Panc1 (cell line): Measurements from ENCODE around the gene RIC8B. TPM values are rescaled to one million over a fixed set of nuclear protein-coding genes. Genes with fewer than 3 reads are reported as not detected.

Experiments used
- ATAC-seq: fragments of 200-7000 bp; cut with Tn5 transposase; 2 replicates; pipeline ENCODE4 v1.9.1; 2020; ENCODE audit warnings: mild to moderate bottlenecking, moderate library complexity
- BruUV-seq: library from RNA; stranded (reverse); fragments of 400-500 nt; replicated peaks from 2 replicates; lab custom pipeline; 2021; lab: Mats Ljungman, UMichigan
- CTCF ChIA-PET: fragments of 300-600 bp; sonication (Branson Sonifier 250); formaldehyde crosslinking; loops from one replicate; lab custom pipeline; 2022; ENCODE audit warnings: antibody characterized with exemption; lab: Charles Lee
- POLR2A ChIA-PET: fragments of 300-600 bp; sonication (Branson Sonifier 250); formaldehyde crosslinking; loops from one replicate; lab custom pipeline; 2022; ENCODE audit warnings: antibody characterized with exemption; lab: Charles Lee
- DNase-seq: peaks from one replicate; pipeline ENCODE4 v3.0.0-alpha.2; 2010; ENCODE audit warnings: low read depth, low spot score
- H3K27ac ChIP-seq: 2 replicates; pipeline ENCODE4 v1.5.1; 2011; ENCODE audit warnings: mild to moderate bottlenecking, low read length, inconsistent platforms
- H3K27me3 ChIP-seq: fragments of 200-500 bp; sonication (Bioruptor generic); 2 replicates; pipeline ENCODE4 v1.6.0; 2014; ENCODE audit warnings: low read length, inconsistent platforms; ENCODE audit not compliant: control insufficient read depth, insufficient read depth
- H3K36me3 ChIP-seq: fragments of 200-500 bp; sonication (Bioruptor generic); 2 replicates; pipeline ENCODE4 v1.5.1; 2014; ENCODE audit warnings: inconsistent platforms, mild to moderate bottlenecking, low read length, moderate library complexity; ENCODE audit not compliant: control insufficient read depth, insufficient read depth
- H3K4me1 ChIP-seq: 2 replicates; pipeline ENCODE4 v1.5.1; 2011; ENCODE audit warnings: inconsistent platforms, mild to moderate bottlenecking, low read length, moderate library complexity; ENCODE audit not compliant: control insufficient read depth, insufficient read depth
- H3K4me3 ChIP-seq, 2 experiments: 2 replicates each; pipeline ENCODE4 v1.5.1; 2011 to 2012; ENCODE audit warnings: low read depth in 2 of 2, low read length in 2 of 2, mild to moderate bottlenecking in 2 of 2, inconsistent platforms in 1 of 2, moderate library complexity in 1 of 2
- H3K9me3 ChIP-seq: fragments of 200-500 bp; sonication (Bioruptor generic); 2 replicates; pipeline ENCODE4 v1.5.1; 2014; ENCODE audit warnings: low read depth, mild to moderate bottlenecking, inconsistent platforms, low read length, moderate library complexity; ENCODE audit not compliant: control insufficient read depth, insufficient read depth
- CTCF ChIP-seq: fragments of 450-650 bp; IDR thresholded peaks from 2 replicates; pipeline ENCODE4 v1.5.1; 2017; ENCODE audit warnings: mild to moderate bottlenecking
- POLR2AphosphoS5 ChIP-seq: IDR thresholded peaks from 2 replicates; pipeline ENCODE4 v1.6.1; 2012; ENCODE audit warnings: mild to moderate bottlenecking, low read depth, low read length, moderate library complexity
- REST ChIP-seq, 2 experiments: IDR thresholded peaks; 2 replicates each; pipeline ENCODE4 v1.6.1; 2011 to 2012; ENCODE audit warnings: low read depth in 2 of 2, control low read depth in 1 of 2, low read length in 1 of 2, mild to moderate bottlenecking in 1 of 2, moderate library complexity in 1 of 2; ENCODE audit not compliant: insufficient read depth in 1 of 2
- SIN3A ChIP-seq: IDR thresholded peaks from 2 replicates; pipeline ENCODE4 v1.6.1; 2012; ENCODE audit warnings: low read depth, mild to moderate bottlenecking, low read length, moderate library complexity, borderline replicate concordance; ENCODE audit not compliant: insufficient read depth
- TCF7L2 ChIP-seq: IDR thresholded peaks from 2 replicates; pipeline ENCODE4 v1.6.1; 2011; ENCODE audit warnings: mild to moderate bottlenecking, low read depth, low read length, inconsistent platforms
- in situ Hi-C: cut with HindIII; loops from 2 replicates; pipeline ENCODE4 v1.10.0; 2016; ENCODE audit warnings: low sequenced_read_pairs, low pct_unique_long_range_greater_than_20kb
- intact Hi-C: fragments of 100-400 bp; cut with micrococcal nuclease; formaldehyde crosslinking; loops from one replicate; pipeline ENCODE4 v1.10.0; 2022; ENCODE audit not compliant: unreplicated experiment
- total RNA-seq: library from RNA; stranded (reverse); gene quantifications from one replicate; pipeline ENCODE4 v1.2.1, GENCODE V29; 2021; ENCODE audit not compliant: unreplicated experiment

RIC8B gene
- total RNA-seq, 1 experiment from 2014 or later: 16.1 TPM

GRCh38 chr12:106888348-106888970 lies 114.0 kb downstream of the RIC8B start:
- peaks cover 2% of the 10 kb centered on the region for H3K36me3 ChIP-seq
- H3K27me3 ChIP-seq: no peaks in the 10 kb centered on the region
- ATAC-seq (no peak), DNase-seq (no peak)
- H3K27ac ChIP-seq: no peak overlapping the region
- in situ Hi-C loops (no loop called here), intact Hi-C loops (no loop called here)
- H3K4me1 ChIP-seq: no peaks in the 10 kb centered on the region
- BruUV-seq: no TSS peak
- POLR2A ChIA-PET: no interaction called here
- TF ChIP-seq CTCF (no peak), TCF7L2 (no peak), SIN3A (no peak), REST (IDR thresholded peaks at IDR 0.05; ENCODE audit: insufficient read depth in 1 of 2, low read depth in 2 of 2, low read length in 1 of 2) (no peak), POLR2AphosphoS5 (no peak)
- CTCF ChIA-PET: no interaction called here
- no peaks in the 10 kb centered on the region for H3K9me3 ChIP-seq
- no peak overlapping the region for H3K4me3 ChIP-seq

GRCh38 chr12:106889326-106889725 lies 114.8 kb downstream of the RIC8B start:
- ATAC-seq (no peak), DNase-seq (no peak)
- in situ Hi-C loops: no loop called here
- intact Hi-C loops: no loop called here
- CTCF ChIA-PET: no interaction called here
- Histone ChIP-seq H3K27ac (no peak overlapping the region), H3K4me3 (no peak overlapping the region), H3K4me1 (no peaks in the 10 kb centered on the region), H3K36me3 (peaks cover 2% of the 10 kb centered on the region), H3K9me3 (no peaks in the 10 kb centered on the region), H3K27me3 (no peaks in the 10 kb centered on the region)
- no peak for TF ChIP-seq CTCF
- no peak for TF ChIP-seq SIN3A
- TF ChIP-seq TCF7L2: no peak
- TF ChIP-seq POLR2AphosphoS5: no peak
- TF ChIP-seq REST (IDR thresholded peaks at IDR 0.05; ENCODE audit: insufficient read depth in 1 of 2, low read depth in 2 of 2, low read length in 1 of 2): no peak
- no TSS peak for BruUV-seq
- POLR2A ChIA-PET: no interaction called here
